Stimulated activated effector memory CD8-positive, alpha-beta T cell treated with anti-CD3 and anti-CD28 coated beads, Interleukin-12 subunit alpha, Interleukin-12 subunit beta, amount 100 ng/mL, for 72 hours (primary cell): ENCODE data around the gene FOXN3.

Experiments
- ATAC-seq: fragments of 150-1000 bp; cut with Tn5 transposase; 2 replicates; pipeline ENCODE4 v1.10.0; 2021
- DNase-seq, 2 donors: peaks; one replicate each; pipeline ENCODE4 v3.0.0; 2021 to 2022; ENCODE audit warnings: low spot score in 2 of 2
- H3K27ac Mint-ChIP-seq: one replicate; pipeline ENCODE4 v1.8.0; 2022; ENCODE audit warnings: mild to moderate bottlenecking, mixed read lengths
- H3K36me3 Mint-ChIP-seq: one replicate; pipeline ENCODE4 v1.8.0; 2022; ENCODE audit warnings: mild to moderate bottlenecking, mixed read lengths
- H3K4me1 Mint-ChIP-seq: one replicate; pipeline ENCODE4 v1.8.0; 2022; ENCODE audit warnings: mixed read lengths
- H3K4me3 Mint-ChIP-seq: one replicate; pipeline ENCODE4 v1.8.0; 2022; ENCODE audit warnings: mild to moderate bottlenecking, mixed read lengths
- H3K9me3 Mint-ChIP-seq: one replicate; pipeline ENCODE4 v1.8.0; 2022; ENCODE audit warnings: mixed read lengths

The FOXN3 gene

DNA sequence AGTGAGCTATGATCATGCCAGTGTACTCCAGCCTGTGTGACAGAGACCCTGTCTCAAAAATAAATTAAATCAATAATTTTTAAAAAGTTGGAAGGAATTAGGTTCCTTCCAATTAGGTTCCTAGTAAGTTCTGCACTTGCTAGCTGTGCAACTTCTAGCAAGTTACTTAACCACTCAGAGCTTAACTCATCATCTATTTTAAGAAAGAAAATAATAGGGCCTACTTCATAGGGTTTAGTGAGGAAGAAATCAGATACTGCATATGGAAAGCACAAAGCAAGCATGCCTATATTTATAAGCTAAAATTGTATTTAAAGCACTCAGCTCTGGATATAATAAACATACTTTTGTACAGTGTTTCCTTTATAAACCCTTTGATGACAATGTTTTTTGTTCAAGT is 10.7 kb downstream of the FOXN3 start:
- no peaks in the 10 kb centered on the region for H3K9me3 Mint-ChIP-seq
- DNase-seq (no peak), ATAC-seq (no peak)
- peak overlapping the region; percentile 57 for H3K4me3 Mint-ChIP-seq
- H3K4me1 Mint-ChIP-seq, result peaks cover 72% of the 10 kb centered on the region
- peak overlapping the region; percentile 5 for H3K27ac Mint-ChIP-seq
- H3K36me3 Mint-ChIP-seq, result peaks cover 72% of the 10 kb centered on the region

- ATAC-seq, result no peak
- no peak overlapping the region for H3K4me3 Mint-ChIP-seq
These were observed 11.3 kb downstream of the FOXN3 start for GRCh38 chr14:89405712-89406111.

GRCh38 chr14:89402363-89402762 is 14.7 kb downstream of the FOXN3 start:
- Mint-ChIP-seq H3K36me3 (peaks cover 35% of the 10 kb centered on the region), H3K4me3 (no peak overlapping the region), H3K4me1 (peaks cover 74% of the 10 kb centered on the region), H3K9me3 (no peaks in the 10 kb centered on the region), H3K27ac (no peak overlapping the region)
- no peak for DNase-seq
- ATAC-seq, result no peak

More at GRCh38 chr14:89405712-89406111, 11.3 kb downstream of the FOXN3 start:
- DNase-seq, result no peak
- H3K36me3 Mint-ChIP-seq, result peaks cover 66% of the 10 kb centered on the region
- H3K9me3 Mint-ChIP-seq, result no peaks in the 10 kb centered on the region
- no peak overlapping the region for H3K27ac Mint-ChIP-seq
- H3K4me1 Mint-ChIP-seq, result peaks cover 76% of the 10 kb centered on the region

GRCh38 chr14:89401761-89402160 is 15.3 kb downstream of the FOXN3 start:
- Mint-ChIP-seq H3K9me3 (no peaks in the 10 kb centered on the region), H3K4me3 (no peak overlapping the region), H3K36me3 (peaks cover 32% of the 10 kb centered on the region), H3K27ac (no peak overlapping the region), H3K4me1 (peaks cover 69% of the 10 kb centered on the region)
- DNase-seq (no peak), ATAC-seq (no peak)

DNA sequence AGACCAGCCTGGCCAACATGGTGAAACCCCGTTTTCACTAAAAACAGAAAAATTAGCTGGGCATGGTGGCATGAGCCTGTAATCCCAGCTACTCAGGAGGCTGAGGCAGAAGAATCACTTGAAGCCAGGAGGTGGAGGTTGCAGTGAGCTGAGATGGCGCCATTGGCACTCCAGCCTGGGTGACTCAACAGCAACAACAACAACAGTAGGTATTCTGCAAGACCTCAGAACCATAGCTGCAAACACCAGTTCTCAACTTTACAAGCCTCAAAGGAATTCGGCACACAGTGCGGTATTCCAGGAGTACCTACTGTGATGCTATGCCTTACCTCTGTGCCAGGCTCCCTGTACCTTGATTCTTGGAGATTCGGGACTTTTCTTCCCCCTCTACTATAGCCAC is 15.8 kb downstream of the FOXN3 start:
- DNase-seq (no peak), ATAC-seq (no peak)
- Mint-ChIP-seq H3K36me3 (peaks cover 28% of the 10 kb centered on the region), H3K27ac (no peak overlapping the region), H3K4me1 (peaks cover 67% of the 10 kb centered on the region), H3K9me3 (no peaks in the 10 kb centered on the region), H3K4me3 (no peak overlapping the region)

DNA sequence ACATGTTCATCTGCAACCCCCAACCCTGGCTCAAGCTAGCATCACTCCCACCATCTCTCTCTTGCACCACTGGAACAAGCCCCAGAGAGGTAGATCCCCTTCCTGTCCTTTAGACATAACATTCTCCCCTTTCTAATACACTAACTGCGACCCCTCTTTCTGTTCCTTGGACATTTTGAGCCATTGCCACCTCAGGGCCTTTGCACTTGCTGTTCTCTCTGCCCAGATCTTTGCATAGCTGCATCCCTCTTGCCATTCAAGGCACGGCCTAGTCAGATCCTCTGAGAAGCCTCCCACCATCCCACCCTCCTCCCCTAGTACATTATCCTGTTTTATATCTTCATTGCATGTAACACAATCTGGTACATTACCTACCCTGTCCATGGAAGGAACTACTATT is 16.5 kb downstream of the FOXN3 start:
- Mint-ChIP-seq H3K36me3 (peaks cover 26% of the 10 kb centered on the region), H3K27ac (peak overlapping the region; percentile 8), H3K9me3 (no peaks in the 10 kb centered on the region), H3K4me1 (peaks cover 74% of the 10 kb centered on the region), H3K4me3 (no peak overlapping the region)
- no peak for ATAC-seq
- DNase-seq, result no peak

- H3K4me1 Mint-ChIP-seq, result peaks cover 69% of the 10 kb centered on the region
- H3K36me3 Mint-ChIP-seq, result peaks cover 18% of the 10 kb centered on the region
- no peak overlapping the region for H3K27ac Mint-ChIP-seq
- no peak for ATAC-seq
- no peak for DNase-seq
- H3K9me3 Mint-ChIP-seq, result no peaks in the 10 kb centered on the region
- H3K4me3 Mint-ChIP-seq, result no peak overlapping the region
These were observed 17.4 kb downstream of the FOXN3 start for GRCh38 chr14:89399594-89400068.

- ATAC-seq (no peak), DNase-seq (no peak)
- Mint-ChIP-seq H3K27ac (no peak overlapping the region), H3K9me3 (no peaks in the 10 kb centered on the region), H3K4me3 (no peak overlapping the region), H3K4me1 (peaks cover 74% of the 10 kb centered on the region), H3K36me3 (peaks cover 18% of the 10 kb centered on the region)
These were observed 17.9 kb downstream of the FOXN3 start for GRCh38 chr14:89399157-89399556.

GRCh38 chr14:89397569-89398230 is 19.3 kb downstream of the FOXN3 start:
- Mint-ChIP-seq H3K4me1 (peaks cover 74% of the 10 kb centered on the region), H3K9me3 (no peaks in the 10 kb centered on the region), H3K27ac (no peak overlapping the region), H3K36me3 (peaks cover 6% of the 10 kb centered on the region), H3K4me3 (no peak overlapping the region)
- DNase-seq (no peak), ATAC-seq (no peak)

DNA sequence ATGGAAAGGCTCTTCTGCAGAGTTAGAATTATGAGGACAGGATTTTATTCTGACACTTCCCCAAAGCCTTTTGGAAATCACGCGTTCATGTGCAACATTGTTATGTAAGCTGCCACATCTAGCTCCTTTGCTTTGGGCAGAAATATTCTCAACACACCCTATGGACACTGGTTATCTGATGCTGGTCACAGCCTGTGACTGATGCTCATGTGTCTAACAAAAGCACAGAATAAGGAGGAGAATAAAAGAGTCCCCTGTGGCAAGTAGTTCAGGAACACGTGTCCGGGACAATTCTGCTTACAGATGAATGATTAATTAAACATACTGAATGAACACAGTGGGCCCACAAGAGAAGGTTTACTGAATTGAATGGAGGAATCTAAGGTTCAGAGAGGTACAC is 22.1 kb downstream of the FOXN3 start:
- Mint-ChIP-seq H3K36me3 (peaks cover 6% of the 10 kb centered on the region), H3K4me3 (no peak overlapping the region), H3K27ac (peak overlapping the region; percentile 14), H3K9me3 (no peaks in the 10 kb centered on the region), H3K4me1 (peaks cover 56% of the 10 kb centered on the region)
- no peak for ATAC-seq
- DNase-seq, result no peak

GRCh38 chr14:89393222-89393745 is 23.7 kb downstream of the FOXN3 start:
- ATAC-seq, result no peak
- no peak for DNase-seq
- no peaks in the 10 kb centered on the region for H3K9me3 Mint-ChIP-seq
- H3K4me3 Mint-ChIP-seq, result no peak overlapping the region
- peaks cover 51% of the 10 kb centered on the region for H3K4me1 Mint-ChIP-seq
- H3K27ac Mint-ChIP-seq, result peak overlapping the region; percentile 60
- H3K36me3 Mint-ChIP-seq, result peaks cover 10% of the 10 kb centered on the region

DNA sequence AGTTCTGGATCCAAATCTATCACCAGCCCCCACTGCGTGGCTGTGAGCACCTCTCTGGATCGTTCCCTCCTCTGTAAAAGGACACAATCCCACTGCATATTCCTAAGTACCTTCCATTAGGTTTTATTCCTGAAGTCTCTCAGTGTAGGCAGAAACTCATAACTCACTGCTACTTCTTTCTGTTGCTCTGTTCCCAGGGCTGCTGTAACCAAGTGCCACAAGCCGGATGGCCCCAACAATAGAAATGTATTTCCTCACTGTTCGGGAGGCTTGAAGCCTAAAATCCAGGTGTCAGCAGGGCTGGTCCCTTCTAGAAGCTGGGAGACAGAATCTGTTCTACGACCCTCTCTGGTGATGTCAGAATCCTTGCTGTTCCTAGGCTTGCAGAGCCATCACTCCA is 24.9 kb downstream of the FOXN3 start:
- DNase-seq (no peak), ATAC-seq (no peak)
- H3K36me3 Mint-ChIP-seq, result peaks cover 16% of the 10 kb centered on the region
- H3K4me1 Mint-ChIP-seq, result peaks cover 52% of the 10 kb centered on the region
- H3K27ac Mint-ChIP-seq, result peak overlapping the region; percentile 60
- no peak overlapping the region for H3K4me3 Mint-ChIP-seq
- no peaks in the 10 kb centered on the region for H3K9me3 Mint-ChIP-seq

DNA sequence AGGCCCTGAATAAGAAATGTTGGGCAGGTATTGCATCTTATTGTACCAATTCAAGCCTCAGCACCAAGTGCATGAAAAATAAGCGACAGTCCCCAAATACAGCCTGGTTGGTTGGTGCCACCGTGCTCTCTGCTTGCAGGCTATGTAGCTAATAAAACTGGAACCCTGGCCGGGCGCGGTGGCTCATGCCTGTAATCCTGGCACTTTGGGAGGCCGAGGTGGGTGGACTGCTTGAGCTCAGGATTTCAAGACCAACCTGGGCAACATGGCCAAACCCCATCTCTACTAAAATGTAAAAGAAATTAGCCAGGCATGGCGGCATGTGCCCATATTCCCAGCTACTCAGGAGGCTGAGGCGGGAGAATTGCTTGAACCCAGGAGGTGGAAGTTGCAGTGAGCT is 25.5 kb downstream of the FOXN3 start:
- H3K36me3 Mint-ChIP-seq, result peaks cover 16% of the 10 kb centered on the region
- peaks cover 58% of the 10 kb centered on the region for H3K4me1 Mint-ChIP-seq
- DNase-seq (no peak), ATAC-seq (no peak)
- H3K4me3 Mint-ChIP-seq, result no peak overlapping the region
- no peaks in the 10 kb centered on the region for H3K9me3 Mint-ChIP-seq
- H3K27ac Mint-ChIP-seq, result no peak overlapping the region

- H3K4me3 Mint-ChIP-seq, result no peak overlapping the region
- H3K4me1 Mint-ChIP-seq, result peaks cover 59% of the 10 kb centered on the region
- DNase-seq (no peak), ATAC-seq (no peak)
- no peak overlapping the region for H3K27ac Mint-ChIP-seq
- H3K9me3 Mint-ChIP-seq, result no peaks in the 10 kb centered on the region
- peaks cover 19% of the 10 kb centered on the region for H3K36me3 Mint-ChIP-seq
These were observed 25.9 kb downstream of the FOXN3 start for GRCh38 chr14:89391123-89391522.

GRCh38 chr14:89388853-89389252 is 28.2 kb downstream of the FOXN3 start:
- no peaks in the 10 kb centered on the region for H3K9me3 Mint-ChIP-seq
- H3K27ac Mint-ChIP-seq, result peak overlapping the region; percentile 26
- ATAC-seq (no peak), DNase-seq (no peak)
- no peak overlapping the region for H3K4me3 Mint-ChIP-seq
- peaks cover 60% of the 10 kb centered on the region for H3K4me1 Mint-ChIP-seq
- H3K36me3 Mint-ChIP-seq, result peaks cover 22% of the 10 kb centered on the region

DNA sequence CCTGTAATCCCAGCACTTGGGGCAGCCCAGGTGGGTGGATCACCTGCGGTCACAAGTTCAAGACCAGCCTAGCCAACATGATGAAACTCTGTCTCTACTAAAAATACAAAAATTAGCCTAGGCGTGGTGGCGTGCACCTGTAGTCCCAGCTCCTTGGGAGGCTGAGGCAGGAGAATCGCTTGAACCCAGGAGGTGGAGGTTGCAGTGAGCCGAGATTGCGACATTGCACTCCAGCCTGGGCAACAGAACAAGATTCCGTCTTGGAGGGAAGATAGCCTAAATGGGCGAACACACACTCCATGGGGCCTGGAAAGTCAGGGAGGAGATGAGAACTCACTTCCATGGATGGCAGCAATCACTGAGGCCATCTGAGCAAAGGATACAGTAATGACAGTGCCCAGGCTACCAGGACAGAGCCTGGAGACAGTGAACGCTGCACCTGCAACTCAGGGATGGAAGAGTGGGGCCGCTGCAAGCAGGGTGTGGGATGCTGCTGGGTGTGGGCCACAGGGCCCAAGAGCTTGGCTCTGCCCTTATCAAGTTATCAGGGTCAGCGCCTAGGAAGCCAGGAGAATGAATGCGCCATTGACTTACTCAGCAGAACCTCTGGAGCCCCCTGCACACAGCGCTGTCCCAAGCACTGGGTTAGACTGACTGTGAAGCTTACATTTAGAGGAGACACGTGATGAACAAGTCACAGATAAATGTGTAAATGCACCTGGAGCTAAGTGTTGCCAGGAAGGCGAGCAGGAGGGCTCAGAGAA is 28.9 kb downstream of the FOXN3 start:
- DNase-seq (no peak), ATAC-seq (no peak)
- peaks cover 60% of the 10 kb centered on the region for H3K4me1 Mint-ChIP-seq
- no peak overlapping the region for H3K4me3 Mint-ChIP-seq
- no peaks in the 10 kb centered on the region for H3K9me3 Mint-ChIP-seq
- H3K27ac Mint-ChIP-seq, result peak overlapping the region; percentile 26
- peaks cover 23% of the 10 kb centered on the region for H3K36me3 Mint-ChIP-seq
